Measurements from ENCODE around the gene HECTD4. TPM values are rescaled to one million over a fixed set of nuclear protein-coding genes. Genes with fewer than 3 reads are reported as not detected.
A peak's percentile ranks its signal among the peaks of the same experiment; 100 is the strongest.

HECTD4 gene
- total RNA-seq, 2 experiments from 2014 or later, result 39.3 to 47.8 TPM

DNA sequence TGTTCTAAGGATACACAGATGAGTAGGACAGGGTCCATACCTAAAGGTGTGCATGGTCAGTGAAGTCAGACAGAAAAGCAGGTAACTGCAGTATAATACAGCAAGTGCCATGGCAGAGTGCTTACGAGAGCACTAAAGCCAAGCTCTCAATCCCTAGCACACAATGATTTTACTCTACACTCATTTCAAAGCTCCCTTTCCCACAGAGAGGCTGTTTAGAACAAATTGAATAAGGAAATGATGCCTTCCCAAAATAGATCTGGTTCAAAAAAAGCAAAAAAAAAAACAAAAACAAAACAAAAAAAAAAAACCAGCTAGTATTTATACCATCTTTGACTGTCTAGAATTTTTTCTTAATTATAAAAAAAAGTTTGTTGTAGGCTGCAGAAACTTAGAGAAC lies 74.1 kb downstream of the HECTD4 start:
- ATAC-seq, result no peak
- H3K36me3 Mint-ChIP-seq (ENCODE audit: low read depth), result peaks cover 24% of the 10 kb centered on the region
- no peaks in the 10 kb centered on the region for H3K9me3 Mint-ChIP-seq (ENCODE audit: insufficient read depth)
- H3K4me3 Mint-ChIP-seq, result no peak overlapping the region
- peaks cover 7% of the 10 kb centered on the region for H3K4me1 Mint-ChIP-seq (ENCODE audit: low read depth)
- CTCF ChIA-PET, result no interaction called here
- no peak for DNase-seq
- no peaks in the 10 kb centered on the region for H3K27me3 Mint-ChIP-seq (ENCODE audit: low read depth)
- no peak overlapping the region for H3K27ac Mint-ChIP-seq
- POLR2A ChIA-PET, result no interaction called here

DNA sequence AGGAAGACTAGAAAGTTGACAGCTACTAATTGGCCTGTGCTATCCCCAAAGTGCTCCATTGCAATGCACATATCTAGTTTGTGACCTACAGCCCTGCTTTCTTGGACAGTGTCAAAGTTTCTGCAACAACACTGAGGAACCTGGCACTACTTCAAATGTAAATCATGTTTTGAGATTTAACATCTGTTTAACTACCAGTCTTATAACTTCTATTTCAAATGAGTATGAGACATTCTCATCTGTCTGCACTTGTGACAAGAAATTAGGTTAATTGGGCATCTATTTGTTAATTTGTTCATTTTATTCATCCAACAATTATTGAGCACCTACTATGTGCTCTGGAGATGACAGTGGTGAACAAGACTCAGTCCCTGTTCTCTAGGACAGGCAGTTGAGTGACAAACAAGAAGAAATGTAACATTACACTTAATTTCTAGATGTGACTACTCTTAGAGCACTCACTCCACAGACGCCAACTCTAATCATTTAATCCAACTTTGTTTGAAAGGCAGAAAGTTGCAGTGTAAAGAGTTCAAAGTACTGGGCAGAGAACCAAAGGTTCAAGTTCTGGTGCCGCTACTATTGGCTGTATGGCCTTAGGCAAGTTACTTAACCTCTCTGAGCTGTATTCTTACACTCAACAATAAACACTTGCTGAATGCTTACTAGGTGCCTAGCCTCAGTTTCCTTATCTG lies 74.8 kb downstream of the HECTD4 start:
- Mint-ChIP-seq H3K9me3 (ENCODE audit: insufficient read depth) (no peaks in the 10 kb centered on the region), H3K36me3 (ENCODE audit: low read depth) (peaks cover 27% of the 10 kb centered on the region), H3K27me3 (ENCODE audit: low read depth) (no peaks in the 10 kb centered on the region), H3K27ac (no peak overlapping the region), H3K4me3 (no peak overlapping the region), H3K4me1 (ENCODE audit: low read depth) (peaks cover 12% of the 10 kb centered on the region)
- POLR2A ChIA-PET, result no interaction called here
- ATAC-seq, result no peak
- CTCF ChIA-PET, result interaction anchor here (0.6 to 0.9 kb wide), 3 partner anchors 79 to 221 kb away, joined by 3 read pairs; no protein-coding TSS in a partner anchor
- no peak for DNase-seq

DNA sequence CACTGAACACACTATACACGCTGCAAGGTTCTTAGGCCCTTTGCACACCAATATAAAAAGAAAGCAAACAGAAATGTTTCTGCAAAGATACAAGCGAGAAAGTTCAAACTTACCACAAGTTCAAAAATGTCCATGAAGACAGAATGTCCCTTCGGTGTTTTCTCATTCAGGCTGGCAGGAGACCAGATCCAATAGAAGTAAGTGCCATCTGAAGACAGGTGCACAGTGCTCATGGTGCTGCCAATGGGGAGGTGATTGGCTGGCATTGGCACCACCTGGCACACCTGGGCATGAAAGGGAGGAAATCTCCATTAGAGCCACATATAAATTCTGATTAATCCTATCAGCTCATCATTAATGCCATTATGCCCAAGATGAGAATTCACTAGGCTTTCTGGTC lies 76.3 kb downstream of the HECTD4 start:
- no peaks in the 10 kb centered on the region for H3K9me3 Mint-ChIP-seq (ENCODE audit: insufficient read depth)
- DNase-seq (no peak), ATAC-seq (no peak)
- H3K4me1 Mint-ChIP-seq (ENCODE audit: low read depth), result peaks cover 11% of the 10 kb centered on the region
- H3K27me3 Mint-ChIP-seq (ENCODE audit: low read depth), result no peaks in the 10 kb centered on the region
- no peak overlapping the region for H3K27ac Mint-ChIP-seq
- peaks cover 24% of the 10 kb centered on the region for H3K36me3 Mint-ChIP-seq (ENCODE audit: low read depth)
- no peak overlapping the region for H3K4me3 Mint-ChIP-seq
- ChIA-PET POLR2A (no interaction called here), CTCF (no interaction called here)

- Mint-ChIP-seq H3K4me1 (ENCODE audit: low read depth) (peaks cover 11% of the 10 kb centered on the region), H3K27me3 (ENCODE audit: low read depth) (no peaks in the 10 kb centered on the region), H3K9me3 (ENCODE audit: insufficient read depth) (no peaks in the 10 kb centered on the region), H3K27ac (no peak overlapping the region), H3K36me3 (ENCODE audit: low read depth) (peaks cover 24% of the 10 kb centered on the region), H3K4me3 (no peak overlapping the region)
- POLR2A ChIA-PET, result no interaction called here
- DNase-seq (no peak), ATAC-seq (no peak)
- CTCF ChIA-PET, result no interaction called here
Observed at GRCh38 chr12:112304436-112304835, 77.8 kb downstream of the HECTD4 start.

GRCh38 chr12:112303799-112304198 lies 78.4 kb downstream of the HECTD4 start:
- Mint-ChIP-seq H3K27me3 (ENCODE audit: low read depth) (no peaks in the 10 kb centered on the region), H3K9me3 (ENCODE audit: insufficient read depth) (no peaks in the 10 kb centered on the region), H3K4me1 (ENCODE audit: low read depth) (peaks cover 11% of the 10 kb centered on the region), H3K27ac (no peak overlapping the region), H3K36me3 (ENCODE audit: low read depth) (peaks cover 21% of the 10 kb centered on the region), H3K4me3 (no peak overlapping the region)
- ChIA-PET CTCF (no interaction called here), POLR2A (interaction anchor here (0.6 kb wide), 2 partner anchors 171 to 236 kb away, joined by 3 read pairs; no protein-coding TSS in a partner anchor)
- DNase-seq (no peak), ATAC-seq (no peak)

DNA sequence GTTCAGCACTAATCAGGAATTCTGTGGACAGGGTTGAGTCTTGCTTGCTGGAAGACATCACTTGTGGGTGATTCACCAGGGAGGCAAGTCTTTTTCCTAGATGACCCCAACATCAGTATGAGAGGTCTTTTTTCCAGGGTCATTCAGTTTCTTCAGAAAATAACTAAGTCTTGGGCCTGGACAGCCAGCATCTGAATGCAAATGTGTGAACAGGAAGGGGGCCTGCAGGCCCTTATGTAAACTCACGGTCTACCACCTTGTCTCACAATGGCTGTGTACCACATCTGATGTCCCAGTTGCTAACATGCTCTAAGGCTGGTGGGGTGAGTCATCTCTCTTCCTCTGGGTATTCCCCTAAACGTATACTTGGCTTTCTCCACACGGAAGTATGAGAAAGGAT lies 79.2 kb downstream of the HECTD4 start:
- H3K27ac Mint-ChIP-seq, result peak overlapping the region; percentile 81
- ATAC-seq (peak; percentile 100), DNase-seq (peak; percentile 68)
- peaks cover 11% of the 10 kb centered on the region for H3K4me1 Mint-ChIP-seq (ENCODE audit: low read depth)
- ChIA-PET CTCF (no interaction called here), POLR2A (no interaction called here)
- H3K4me3 Mint-ChIP-seq, result no peak overlapping the region
- H3K27me3 Mint-ChIP-seq (ENCODE audit: low read depth), result no peaks in the 10 kb centered on the region
- peaks cover 21% of the 10 kb centered on the region for H3K36me3 Mint-ChIP-seq (ENCODE audit: low read depth)
- no peaks in the 10 kb centered on the region for H3K9me3 Mint-ChIP-seq (ENCODE audit: insufficient read depth)

GRCh38 chr12:112299704-112300103 lies 82.5 kb downstream of the HECTD4 start:
- ChIA-PET CTCF (no interaction called here), POLR2A (no interaction called here)
- Mint-ChIP-seq H3K27ac (no peak overlapping the region), H3K4me3 (no peak overlapping the region), H3K36me3 (ENCODE audit: low read depth) (peaks cover 11% of the 10 kb centered on the region), H3K27me3 (ENCODE audit: low read depth) (no peaks in the 10 kb centered on the region), H3K4me1 (ENCODE audit: low read depth) (peaks cover 11% of the 10 kb centered on the region), H3K9me3 (ENCODE audit: insufficient read depth) (no peaks in the 10 kb centered on the region)
- ATAC-seq, result no peak
- no peak for DNase-seq

- Mint-ChIP-seq H3K36me3 (ENCODE audit: low read depth) (peaks cover 3% of the 10 kb centered on the region), H3K27ac (no peak overlapping the region), H3K27me3 (ENCODE audit: low read depth) (no peaks in the 10 kb centered on the region), H3K4me1 (ENCODE audit: low read depth) (peaks cover 2% of the 10 kb centered on the region), H3K9me3 (ENCODE audit: insufficient read depth) (no peaks in the 10 kb centered on the region), H3K4me3 (no peak overlapping the region)
- ChIA-PET CTCF (no interaction called here), POLR2A (no interaction called here)
- ATAC-seq (no peak), DNase-seq (no peak)
Observed at GRCh38 chr12:112297188-112297587, 85.0 kb downstream of the HECTD4 start.

DNA sequence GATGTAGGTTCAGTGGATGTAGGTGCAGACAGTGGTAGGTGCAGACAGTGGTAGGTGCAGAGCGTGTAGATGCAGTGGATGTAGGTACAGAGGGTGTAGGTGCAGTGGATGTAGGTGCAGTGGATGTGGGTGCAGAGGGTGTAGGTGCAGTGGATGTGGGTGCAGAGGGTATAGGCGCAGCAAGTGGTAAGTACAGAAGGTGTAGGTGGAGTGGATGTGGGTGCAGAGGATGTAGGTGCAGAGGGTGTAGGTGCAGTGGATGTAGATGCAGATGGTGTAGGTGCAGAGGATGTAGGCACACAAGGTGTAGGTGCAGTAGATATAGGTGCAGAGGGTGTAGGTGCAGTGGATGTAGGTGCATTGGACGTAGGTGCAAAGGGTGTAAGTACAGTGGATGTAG lies 86.0 kb downstream of the HECTD4 start:
- no peak for DNase-seq
- H3K27me3 Mint-ChIP-seq (ENCODE audit: low read depth), result no peaks in the 10 kb centered on the region
- no peak for ATAC-seq
- peaks cover 4% of the 10 kb centered on the region for H3K36me3 Mint-ChIP-seq (ENCODE audit: low read depth)
- no peaks in the 10 kb centered on the region for H3K9me3 Mint-ChIP-seq (ENCODE audit: insufficient read depth)
- POLR2A ChIA-PET, result no interaction called here
- no peak overlapping the region for H3K27ac Mint-ChIP-seq
- peaks cover 6% of the 10 kb centered on the region for H3K4me1 Mint-ChIP-seq (ENCODE audit: low read depth)
- CTCF ChIA-PET, result no interaction called here
- no peak overlapping the region for H3K4me3 Mint-ChIP-seq

GRCh38 chr12:112294793-112295192 lies 87.4 kb downstream of the HECTD4 start:
- Mint-ChIP-seq H3K4me3 (no peak overlapping the region), H3K4me1 (ENCODE audit: low read depth) (peaks cover 6% of the 10 kb centered on the region), H3K27ac (no peak overlapping the region), H3K27me3 (ENCODE audit: low read depth) (no peaks in the 10 kb centered on the region), H3K9me3 (ENCODE audit: insufficient read depth) (no peaks in the 10 kb centered on the region), H3K36me3 (ENCODE audit: low read depth) (peaks cover 8% of the 10 kb centered on the region)
- ATAC-seq, result no peak
- DNase-seq, result no peak
- ChIA-PET CTCF (no interaction called here), POLR2A (no interaction called here)

GRCh38 chr12:112288638-112289037 lies 93.6 kb downstream of the HECTD4 start:
- no peak overlapping the region for H3K27ac Mint-ChIP-seq
- POLR2A ChIA-PET, result no interaction called here

GRCh38 chr12:112285600-112286401 lies 96.4 kb downstream of the HECTD4 start:
- Mint-ChIP-seq H3K9me3 (ENCODE audit: insufficient read depth) (peaks cover 5% of the 10 kb centered on the region), H3K4me1 (ENCODE audit: low read depth) (no peaks in the 10 kb centered on the region), H3K36me3 (ENCODE audit: low read depth) (peaks cover 8% of the 10 kb centered on the region), H3K27ac (no peak overlapping the region), H3K27me3 (ENCODE audit: low read depth) (no peaks in the 10 kb centered on the region), H3K4me3 (no peak overlapping the region)
- POLR2A ChIA-PET, result no interaction called here
- no peak for ATAC-seq
- no peak for DNase-seq
- CTCF ChIA-PET, result no interaction called here

More at GRCh38 chr12:112288638-112289037, 93.6 kb downstream of the HECTD4 start:
- H3K9me3 Mint-ChIP-seq (ENCODE audit: insufficient read depth), result peaks cover 5% of the 10 kb centered on the region
- peaks cover 13% of the 10 kb centered on the region for H3K36me3 Mint-ChIP-seq (ENCODE audit: low read depth)
- CTCF ChIA-PET, result interaction anchor here (0.9 kb wide), 1 partner anchor 98 kb away, joined by 3 read pairs; no protein-coding TSS in a partner anchor
- DNase-seq (no peak), ATAC-seq (no peak)
- H3K4me1 Mint-ChIP-seq (ENCODE audit: low read depth), result peaks cover 6% of the 10 kb centered on the region
- H3K4me3 Mint-ChIP-seq, result no peak overlapping the region
- no peaks in the 10 kb centered on the region for H3K27me3 Mint-ChIP-seq (ENCODE audit: low read depth)

Measured in activated CD8-positive, alpha-beta T cell treated with anti-CD3 and anti-CD28 coated beads, Interleukin-2, amount 10 ng/mL, durations not matched to agents 7 days and 5 days (primary cell).